Gastroesophageal sphincter (tissue), 4 donors: ENCODE data around the gene PSG3. TPM values are rescaled to one million over a fixed set of nuclear protein-coding genes. Genes with fewer than 3 reads are reported as not detected.
"Not testable (repeated sequence)": the region's sequence is repeated elsewhere in the genome, so short reads cannot be mapped to it uniquely, and the experiment has no call there.

Experiments
- ATAC-seq: fragments of 150-250 bp; one replicate; pipeline ENCODE4 v1.9.1; 2016; ENCODE audit warnings: mild to moderate bottlenecking, moderate library complexity
- H3K27ac ChIP-seq, 4 donors: fragments of 200-600 bp; sonication (generic) in 3 of 4; 1 replicate in 3 of 4; 2 replicates in 1 of 4; pipeline ENCODE4 v1.5.1; 2016 to 2019
- H3K27me3 ChIP-seq: fragments of 200-600 bp; sonication (generic); one replicate; pipeline ENCODE4 v1.5.1; 2019
- H3K36me3 ChIP-seq, 2 donors: fragments of 200-600 bp; sonication (generic); one replicate each; pipeline ENCODE4 v1.5.1; 2019; ENCODE audit warnings: control low read depth in 1 of 2
- H3K4me1 ChIP-seq, 3 donors: fragments of 200-600 bp; sonication (generic); 1 replicate in 2 of 3; 2 replicates in 1 of 3; pipeline ENCODE4 v1.5.1; 2016 to 2019; ENCODE audit warnings: control low read depth in 2 of 3
- H3K4me3 ChIP-seq, 2 donors: fragments of 200-600 bp; sonication (generic); one replicate each; pipeline ENCODE4 v1.5.1; 2019; ENCODE audit warnings: mild to moderate bottlenecking in 1 of 2, moderate library complexity in 1 of 2
- H3K9me3 ChIP-seq, 3 donors: fragments of 200-600 bp; sonication (generic); one replicate each; pipeline ENCODE4 v1.5.1; 2017 to 2019; ENCODE audit warnings: control low read depth in 2 of 3
- EP300 ChIP-seq: sonication (generic); formaldehyde crosslinking; IDR thresholded peaks from one replicate; pipeline ENCODE4 v1.6.1; 2017; ENCODE audit warnings: antibody characterized with exemption, mild to moderate bottlenecking
- POLR2A ChIP-seq, 2 donors: fragments of 450-650 bp; IDR thresholded peaks; one replicate each; pipeline ENCODE4 v1.6.1; 2017; ENCODE audit warnings: antibody characterized with exemption in 2 of 2, mild to moderate bottlenecking in 2 of 2, moderate library complexity in 1 of 2
- POLR2AphosphoS5 ChIP-seq: sonication (generic); formaldehyde crosslinking; IDR thresholded peaks from one replicate; pipeline ENCODE4 v1.6.1; 2017; ENCODE audit warnings: antibody characterized with exemption
- WGBS, 2 donors: methylation state at CpG; one replicate each; pipeline ENCODE4 v1.1.5; 2018; ENCODE audit warnings: low coverage in 1 of 2; 5-methylcytosine and 5-hydroxymethylcytosine counted together
- total RNA-seq, 4 donors: library from RNA; depleted of rRNA; stranded (reverse); fragments of >200 nt; gene quantifications; one replicate each; pipeline ENCODE4 v1.1.0, GENCODE V29; 2016
- TF ChIP-seq, protein P1 (sequence below), 4 experiments: fragments of 200-600 bp in 2 of 4; fragments of 450-650 bp in 2 of 4; sonication (generic) in 1 of 4; IDR thresholded peaks; one replicate each; pipeline ENCODE4 v1.5.1; 2017 to 2019; ENCODE audit warnings: antibody characterized with exemption in 4 of 4, mild to moderate bottlenecking in 2 of 4, moderate library complexity in 2 of 4

Gene PSG3
- total RNA-seq, 4 donors from 2014 or later: not detected

DNA sequence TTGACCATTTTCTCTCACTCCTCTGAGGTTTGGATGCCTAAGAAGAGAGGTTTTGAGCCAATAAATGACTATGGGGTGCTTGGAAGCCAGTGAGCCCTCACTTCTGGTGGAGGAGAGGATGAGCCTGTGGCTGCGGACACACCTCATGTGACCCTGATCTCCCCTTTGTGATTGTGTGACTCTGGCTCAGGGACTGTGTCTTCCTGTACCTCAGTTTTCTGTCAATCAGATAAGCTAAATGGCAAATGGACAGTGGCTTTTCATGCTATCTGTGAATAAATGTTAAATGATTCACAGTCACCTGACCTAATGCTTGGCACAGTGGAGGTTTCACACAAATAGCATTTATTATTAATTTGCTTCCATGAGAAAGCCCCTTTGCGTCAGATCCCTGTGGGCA, 22.5 kb upstream of the PSG3 start:
- ATAC-seq: no peak
- no peaks in the 10 kb centered on the region for H3K4me1 ChIP-seq
- no peaks in the 10 kb centered on the region for H3K27me3 ChIP-seq
- TF ChIP-seq EP300 (no peak), POLR2A (IDR thresholded peaks at IDR 0.05) (no peak), POLR2AphosphoS5 (no peak)
- TF ChIP-seq, protein P1, sequence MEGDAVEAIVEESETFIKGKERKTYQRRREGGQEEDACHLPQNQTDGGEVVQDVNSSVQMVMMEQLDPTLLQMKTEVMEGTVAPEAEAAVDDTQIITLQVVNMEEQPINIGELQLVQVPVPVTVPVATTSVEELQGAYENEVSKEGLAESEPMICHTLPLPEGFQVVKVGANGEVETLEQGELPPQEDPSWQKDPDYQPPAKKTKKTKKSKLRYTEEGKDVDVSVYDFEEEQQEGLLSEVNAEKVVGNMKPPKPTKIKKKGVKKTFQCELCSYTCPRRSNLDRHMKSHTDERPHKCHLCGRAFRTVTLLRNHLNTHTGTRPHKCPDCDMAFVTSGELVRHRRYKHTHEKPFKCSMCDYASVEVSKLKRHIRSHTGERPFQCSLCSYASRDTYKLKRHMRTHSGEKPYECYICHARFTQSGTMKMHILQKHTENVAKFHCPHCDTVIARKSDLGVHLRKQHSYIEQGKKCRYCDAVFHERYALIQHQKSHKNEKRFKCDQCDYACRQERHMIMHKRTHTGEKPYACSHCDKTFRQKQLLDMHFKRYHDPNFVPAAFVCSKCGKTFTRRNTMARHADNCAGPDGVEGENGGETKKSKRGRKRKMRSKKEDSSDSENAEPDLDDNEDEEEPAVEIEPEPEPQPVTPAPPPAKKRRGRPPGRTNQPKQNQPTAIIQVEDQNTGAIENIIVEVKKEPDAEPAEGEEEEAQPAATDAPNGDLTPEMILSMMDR (IDR thresholded peaks at IDR 0.05): no peak
- no peaks in the 10 kb centered on the region for H3K36me3 ChIP-seq
- no peak overlapping the region for H3K27ac ChIP-seq
- no peak overlapping the region for H3K4me3 ChIP-seq
- WGBS, 2 donors: 63 to 100% methylated on average over 1 of the region's 2 CpGs
- no peaks in the 10 kb centered on the region for H3K9me3 ChIP-seq

DNA sequence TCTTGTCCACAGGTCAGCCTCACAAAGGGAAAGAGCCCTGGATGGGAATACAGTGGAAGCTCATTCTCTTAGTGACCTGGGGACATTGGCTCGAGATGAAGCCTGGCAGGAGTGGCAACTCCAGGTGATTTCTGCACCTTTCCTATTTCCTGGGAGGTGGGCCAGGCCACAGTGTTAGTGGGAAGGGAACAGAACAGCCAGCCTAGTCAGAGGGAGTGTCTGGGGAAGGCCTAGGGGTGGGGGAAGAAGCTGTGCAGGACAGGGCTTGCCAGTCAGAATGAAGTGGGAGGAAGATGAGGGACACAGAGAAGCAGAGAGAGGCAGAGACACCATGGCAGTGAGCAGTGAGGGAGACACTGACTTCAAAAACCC, 21.6 kb upstream of the PSG3 start:
- not testable (repeated sequence) for H3K36me3 ChIP-seq, H3K4me3 ChIP-seq, H3K4me1 ChIP-seq, H3K9me3 ChIP-seq, H3K27ac ChIP-seq, H3K27me3 ChIP-seq, ATAC-seq
- no CpG with 5 or more reads among the region's 1 CpG for WGBS, 2 donors

DNA sequence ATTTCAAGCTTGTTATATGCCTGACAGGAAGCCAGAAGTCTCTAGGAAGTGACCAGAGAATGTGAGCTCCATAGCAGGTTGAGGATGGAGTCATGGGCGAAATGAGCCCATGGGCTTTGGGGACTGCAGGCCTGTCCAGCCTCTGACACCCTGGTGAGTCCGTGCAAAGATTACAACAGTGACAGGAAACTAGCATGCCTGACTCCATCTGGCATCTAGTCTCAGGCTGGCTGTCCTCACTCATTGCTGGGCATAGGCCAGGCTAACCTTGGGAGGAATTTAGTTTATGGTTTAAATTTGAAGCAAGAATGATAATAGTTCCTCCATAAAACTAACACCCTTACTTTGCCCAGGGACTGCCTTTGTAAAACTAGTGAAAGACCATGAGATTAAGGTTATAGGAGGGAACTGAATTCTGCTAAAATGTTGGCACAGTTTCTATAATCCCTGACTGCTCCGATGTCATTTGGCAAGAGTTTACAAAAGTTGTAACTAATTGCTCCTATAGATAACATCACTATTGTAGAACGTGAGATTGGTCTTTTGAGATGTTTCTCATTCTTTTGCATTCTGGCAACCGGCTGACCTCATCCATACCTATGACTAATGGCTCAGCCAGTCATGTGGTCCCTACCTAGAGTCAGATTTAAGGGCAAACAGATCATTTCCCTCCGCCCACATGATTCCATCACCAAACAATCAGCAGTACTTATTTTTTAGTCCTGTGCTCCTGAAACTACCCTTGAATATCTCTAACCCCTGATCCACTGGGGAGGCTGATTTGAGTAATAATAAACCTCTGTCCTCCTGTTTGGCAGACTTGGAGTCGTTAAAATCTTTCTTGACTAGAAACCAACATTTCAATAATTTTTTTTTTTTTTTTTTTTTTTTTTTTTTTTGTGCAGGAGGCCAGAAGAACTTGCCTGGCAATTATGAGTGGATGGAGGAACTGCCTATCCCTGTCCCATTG, 21.0 kb upstream of the PSG3 start:
- not testable (repeated sequence) for H3K27me3 ChIP-seq, ATAC-seq, H3K4me3 ChIP-seq, H3K36me3 ChIP-seq, H3K4me1 ChIP-seq, H3K9me3 ChIP-seq
- H3K27ac ChIP-seq: peak overlapping the region in 1 of 4 donors; percentile 12
- 40 to 49% methylated on average over 6 to 7 of the region's 7 CpGs for WGBS, 2 donors

DNA sequence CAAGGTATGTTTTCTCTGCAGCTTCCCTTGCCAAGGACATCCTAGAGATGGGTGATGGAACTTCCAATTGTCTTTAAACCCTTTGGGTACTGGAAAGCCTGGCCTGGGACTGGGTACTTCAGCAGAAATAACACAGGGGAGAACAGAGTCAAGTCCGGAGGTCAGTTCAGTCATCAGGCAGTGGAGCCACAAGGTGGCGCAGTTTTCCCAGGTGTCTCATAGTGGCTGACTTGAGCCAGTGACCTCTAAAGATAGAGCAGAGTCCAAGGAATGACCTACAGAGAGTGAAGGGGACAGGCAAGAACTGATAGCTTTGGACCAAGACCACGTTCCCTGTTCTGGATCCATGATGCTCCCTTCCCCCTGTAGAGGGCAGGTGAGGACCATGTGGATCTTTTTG, 18.4 kb upstream of the PSG3 start:
- not testable (repeated sequence) for H3K36me3 ChIP-seq, H3K27me3 ChIP-seq, H3K4me1 ChIP-seq, H3K27ac ChIP-seq, ATAC-seq, H3K9me3 ChIP-seq, H3K4me3 ChIP-seq
- no CpG with 5 or more reads among the region's 3 CpGs for WGBS, 2 donors
- TF ChIP-seq, protein P1 (IDR thresholded peaks at IDR 0.05): peak in 1 of 4 experiments; percentile 24

DNA sequence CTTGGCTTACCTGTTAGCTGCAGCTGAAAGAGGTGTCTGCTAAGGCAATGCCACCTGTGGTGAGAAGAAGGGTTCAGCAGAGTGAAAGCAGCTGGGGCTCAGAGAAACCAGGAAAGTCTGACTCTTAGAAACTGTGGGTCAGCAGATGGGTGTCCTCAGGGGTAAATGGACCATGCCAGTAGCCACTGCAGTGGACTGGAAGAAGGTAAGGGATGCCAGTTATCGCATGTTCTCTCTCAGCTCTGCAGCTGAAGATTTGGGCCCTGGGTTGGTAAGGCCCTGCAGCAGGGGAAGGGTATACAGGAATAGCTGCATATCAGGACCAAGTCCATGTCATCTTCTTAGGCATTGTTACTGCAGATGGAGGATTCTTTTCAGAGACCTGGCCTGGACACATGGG, 12.0 kb upstream of the PSG3 start:
- WGBS, 2 donors: 80 to 89% methylated on average over 1 of the region's 1 CpG
- not testable (repeated sequence) for H3K27me3 ChIP-seq, H3K36me3 ChIP-seq, H3K4me1 ChIP-seq, H3K27ac ChIP-seq, H3K4me3 ChIP-seq, ATAC-seq, H3K9me3 ChIP-seq

DNA sequence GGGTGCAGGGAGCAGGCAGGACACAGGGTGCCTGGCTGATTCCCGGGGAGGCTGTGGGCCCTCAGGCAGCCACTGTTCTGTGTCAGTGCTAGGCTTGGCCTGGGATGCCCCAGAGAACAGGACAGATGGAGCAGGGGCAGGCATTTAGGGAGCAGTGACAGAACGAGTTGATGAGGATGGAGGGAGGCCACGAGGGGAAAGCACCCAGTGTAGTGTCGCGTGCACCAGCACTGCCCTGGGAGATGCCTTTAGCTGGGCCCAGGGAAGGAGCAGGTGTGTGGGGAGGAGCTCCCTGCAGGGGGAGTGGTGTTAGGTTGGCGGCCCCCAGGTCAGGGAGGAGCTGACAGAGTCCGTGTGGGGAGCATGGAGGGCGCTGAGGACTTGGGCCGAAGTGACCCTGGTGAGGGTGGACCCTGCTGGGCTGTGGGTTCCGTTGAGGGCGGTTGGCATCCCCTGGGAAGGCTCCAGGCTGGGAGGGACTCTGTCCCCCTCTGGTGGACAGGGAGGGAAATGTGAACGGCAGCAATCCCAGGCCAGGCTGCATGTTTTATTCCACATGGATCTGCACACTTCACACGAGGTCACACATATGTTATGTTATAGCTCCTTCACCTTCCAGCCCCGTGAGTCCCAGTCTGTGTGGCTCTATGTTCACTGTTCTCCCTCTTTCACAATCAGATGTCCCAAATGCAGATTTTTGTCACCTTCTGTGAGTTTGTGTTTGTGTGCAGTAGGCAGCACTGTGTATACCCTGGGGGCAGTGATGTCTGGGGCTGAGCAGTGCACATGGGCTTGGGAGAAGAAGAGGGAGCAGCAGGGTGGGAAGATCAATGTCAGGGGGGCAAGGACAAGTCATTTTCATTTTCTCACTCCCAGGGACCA, 1.7 kb upstream of the PSG3 start:
- H3K27ac ChIP-seq, H3K4me3 ChIP-seq, ATAC-seq, H3K4me1 ChIP-seq, H3K27me3 ChIP-seq, H3K9me3 ChIP-seq, H3K36me3 ChIP-seq: not testable (repeated sequence)
- WGBS, 2 donors: 30 to 56% methylated on average over 5 to 7 of the region's 14 CpGs
- TF ChIP-seq, protein P1 (IDR thresholded peaks at IDR 0.05): peak in 1 of 4 experiments; percentile 46

DNA sequence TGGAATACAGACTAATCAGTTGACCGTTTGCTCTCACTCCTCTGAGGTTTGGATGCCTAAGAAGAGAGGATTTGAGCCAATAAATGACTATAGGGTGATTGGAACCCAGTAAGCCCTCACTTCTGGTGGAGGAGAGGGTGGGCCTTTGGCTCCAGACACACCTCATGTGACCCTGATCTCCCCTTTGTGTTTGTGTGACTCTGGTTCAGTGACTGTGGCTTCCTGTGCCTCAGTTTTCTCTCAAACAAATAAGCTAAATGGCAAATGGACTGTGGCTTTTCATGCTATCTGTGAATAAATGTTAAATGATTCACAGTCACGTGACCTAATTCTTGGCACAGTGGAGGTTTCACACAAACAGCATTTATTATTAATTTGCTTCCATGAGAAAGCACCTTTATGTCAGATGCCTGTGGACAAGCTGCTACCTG, 2.7 kb downstream of the PSG3 start:
- not testable (repeated sequence) for H3K36me3 ChIP-seq, H3K9me3 ChIP-seq, H3K27ac ChIP-seq, H3K27me3 ChIP-seq, H3K4me1 ChIP-seq, ATAC-seq, H3K4me3 ChIP-seq
- 41 to 64% methylated on average over 1 to 2 of the region's 2 CpGs for WGBS, 2 donors

DNA sequence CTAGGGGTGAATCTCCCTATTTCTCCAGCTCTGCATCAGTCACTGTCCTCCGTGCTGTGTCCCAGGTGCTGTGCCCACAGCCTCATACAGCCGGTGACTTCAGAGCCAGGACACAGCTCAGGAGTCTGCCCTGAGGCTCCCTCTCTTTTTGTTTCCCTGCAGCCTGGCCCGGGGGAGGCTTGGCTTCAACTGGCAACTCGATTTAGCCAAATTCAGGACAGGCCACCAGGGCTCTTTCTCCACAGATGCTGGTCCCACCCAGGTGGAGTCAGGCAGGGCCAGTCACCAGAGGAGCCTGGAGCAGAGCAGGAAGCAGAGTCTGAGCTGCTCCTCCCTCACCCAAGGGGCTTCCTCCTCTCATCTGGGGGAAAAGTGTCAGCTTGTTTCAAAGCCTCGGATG, 11.9 kb downstream of the PSG3 start:
- not testable (repeated sequence) for H3K36me3 ChIP-seq
- 68 to 70% methylated on average over 2 to 5 of the region's 5 CpGs for WGBS, 2 donors

DNA sequence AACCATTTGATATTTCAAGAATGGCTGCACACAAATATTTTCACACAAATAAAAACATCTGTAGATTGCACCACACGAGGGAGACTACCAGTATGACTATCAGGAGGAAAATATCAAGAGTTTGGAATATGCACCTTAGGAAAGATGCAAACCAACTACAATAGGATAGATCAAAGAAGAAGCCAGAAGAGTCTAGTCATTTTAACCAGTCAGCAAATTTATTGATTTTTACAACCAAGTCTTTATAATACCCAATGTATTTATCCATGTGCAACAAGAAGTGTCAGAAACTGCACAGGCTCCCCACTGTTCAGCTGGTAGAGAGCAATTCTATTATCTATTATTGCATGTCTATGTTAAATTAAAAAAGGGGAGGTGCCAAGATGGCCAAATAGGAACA, 26.3 kb downstream of the PSG3 start:
- H3K27ac ChIP-seq, H3K4me3 ChIP-seq, ATAC-seq, H3K36me3 ChIP-seq, H3K27me3 ChIP-seq, H3K4me1 ChIP-seq: not testable (repeated sequence)
- peaks cover 0 to 18% (median 0%) of the 10 kb centered on the region in 3 donors for H3K9me3 ChIP-seq
- 57 to 63% methylated on average over 1 of the region's 1 CpG for WGBS, 2 donors

More for the DNA sequence above, 11.9 kb downstream of the PSG3 start:
- not testable (repeated sequence) for H3K4me3 ChIP-seq, H3K4me1 ChIP-seq, H3K27ac ChIP-seq, ATAC-seq, H3K9me3 ChIP-seq, H3K27me3 ChIP-seq
